ENCODE results near the gene DOCK9. TPM values are rescaled to one million over a fixed set of nuclear protein-coding genes. Genes with fewer than 3 reads are reported as not detected.

The DOCK9 gene
- total RNA-seq, 4 donors from 2014 or later, result 127 to 191 (median 154) TPM

DNA sequence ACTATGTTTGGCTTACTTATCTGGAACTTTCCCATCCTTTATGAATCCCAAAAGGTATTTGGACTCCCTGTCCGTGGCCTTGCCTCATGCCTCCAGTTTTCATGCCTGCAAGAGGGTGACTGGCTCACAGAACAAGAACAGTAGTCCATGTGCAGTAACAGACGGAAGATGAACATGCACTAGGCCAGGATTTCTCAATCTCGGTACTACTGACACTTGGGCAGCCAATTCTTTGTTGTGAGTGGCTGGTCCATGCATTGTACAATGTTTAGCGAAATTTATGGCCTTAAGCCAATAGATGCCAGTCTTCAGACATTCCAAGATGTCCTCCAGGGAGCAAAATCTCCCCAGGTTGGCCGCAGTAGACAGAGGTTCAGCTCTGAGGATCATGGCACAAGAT lies 61.9 kb downstream of the DOCK9 start:
- Histone ChIP-seq H3K4me3 (no peak overlapping the region), H3K27me3 (no peaks in the 10 kb centered on the region), H3K36me3 (peaks cover 0 to 43% (median 23%) of the 10 kb centered on the region in 4 donors), H3K4me1 (peaks cover 22 to 34% (median 27%) of the 10 kb centered on the region in 4 donors), H3K9me3 (no peaks in the 10 kb centered on the region), H3K27ac (replicated peaks in 1 of 4) (no peak overlapping the region)
- DNase-seq (ENCODE audit: extremely low spot score), result no peak
- TF ChIP-seq, protein P1, sequence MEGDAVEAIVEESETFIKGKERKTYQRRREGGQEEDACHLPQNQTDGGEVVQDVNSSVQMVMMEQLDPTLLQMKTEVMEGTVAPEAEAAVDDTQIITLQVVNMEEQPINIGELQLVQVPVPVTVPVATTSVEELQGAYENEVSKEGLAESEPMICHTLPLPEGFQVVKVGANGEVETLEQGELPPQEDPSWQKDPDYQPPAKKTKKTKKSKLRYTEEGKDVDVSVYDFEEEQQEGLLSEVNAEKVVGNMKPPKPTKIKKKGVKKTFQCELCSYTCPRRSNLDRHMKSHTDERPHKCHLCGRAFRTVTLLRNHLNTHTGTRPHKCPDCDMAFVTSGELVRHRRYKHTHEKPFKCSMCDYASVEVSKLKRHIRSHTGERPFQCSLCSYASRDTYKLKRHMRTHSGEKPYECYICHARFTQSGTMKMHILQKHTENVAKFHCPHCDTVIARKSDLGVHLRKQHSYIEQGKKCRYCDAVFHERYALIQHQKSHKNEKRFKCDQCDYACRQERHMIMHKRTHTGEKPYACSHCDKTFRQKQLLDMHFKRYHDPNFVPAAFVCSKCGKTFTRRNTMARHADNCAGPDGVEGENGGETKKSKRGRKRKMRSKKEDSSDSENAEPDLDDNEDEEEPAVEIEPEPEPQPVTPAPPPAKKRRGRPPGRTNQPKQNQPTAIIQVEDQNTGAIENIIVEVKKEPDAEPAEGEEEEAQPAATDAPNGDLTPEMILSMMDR (IDR thresholded peaks at IDR 0.05), result no peak
- no peak for TF ChIP-seq POLR2AphosphoS5 (IDR thresholded peaks at IDR 0.05)
- TF ChIP-seq POLR2A (IDR thresholded peaks at IDR 0.05; ENCODE audit: low read depth), result no peak
- no peak for TF ChIP-seq EP300 (IDR thresholded peaks at IDR 0.05)
- intact Hi-C loops (cut with DNase I), result no loop called here
- WGBS, result 79% methylated on average over 4 of the region's 5 CpGs

DNA sequence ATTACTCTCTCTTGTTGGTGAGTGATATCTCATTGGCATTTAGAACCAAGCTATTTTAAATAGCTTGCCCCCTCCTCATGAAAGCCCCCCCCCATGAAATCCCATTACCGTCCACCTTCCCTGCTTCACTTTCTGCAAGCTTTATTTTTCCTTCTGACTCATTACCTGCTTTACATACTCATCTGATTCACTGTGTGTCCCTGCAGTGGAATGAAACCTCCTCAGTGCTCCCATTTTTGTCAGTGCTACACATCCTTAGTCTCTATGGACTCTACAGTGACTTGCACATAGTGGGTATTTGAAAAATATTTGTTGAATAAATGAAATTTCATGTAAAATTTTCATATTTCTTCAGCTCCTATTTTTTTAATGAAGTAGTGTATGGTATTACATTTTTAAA lies 62.3 kb downstream of the DOCK9 start:
- Histone ChIP-seq H3K9me3 (no peaks in the 10 kb centered on the region), H3K4me1 (peaks cover 22 to 38% (median 27%) of the 10 kb centered on the region in 4 donors), H3K4me3 (no peak overlapping the region), H3K27me3 (no peaks in the 10 kb centered on the region), H3K27ac (replicated peaks in 1 of 4) (no peak overlapping the region), H3K36me3 (peaks cover 0 to 41% (median 21%) of the 10 kb centered on the region in 4 donors)
- WGBS, result 85% methylated on average over 1 of the region's 1 CpG
- TF ChIP-seq EP300 (IDR thresholded peaks at IDR 0.05), result no peak
- no peak for TF ChIP-seq POLR2A (IDR thresholded peaks at IDR 0.05; ENCODE audit: low read depth)
- TF ChIP-seq POLR2AphosphoS5 (IDR thresholded peaks at IDR 0.05), result no peak
- TF ChIP-seq, protein P1 (IDR thresholded peaks at IDR 0.05), result no peak
- no peak for DNase-seq (ENCODE audit: extremely low spot score)
- intact Hi-C loops (cut with DNase I), result no loop called here

DNA sequence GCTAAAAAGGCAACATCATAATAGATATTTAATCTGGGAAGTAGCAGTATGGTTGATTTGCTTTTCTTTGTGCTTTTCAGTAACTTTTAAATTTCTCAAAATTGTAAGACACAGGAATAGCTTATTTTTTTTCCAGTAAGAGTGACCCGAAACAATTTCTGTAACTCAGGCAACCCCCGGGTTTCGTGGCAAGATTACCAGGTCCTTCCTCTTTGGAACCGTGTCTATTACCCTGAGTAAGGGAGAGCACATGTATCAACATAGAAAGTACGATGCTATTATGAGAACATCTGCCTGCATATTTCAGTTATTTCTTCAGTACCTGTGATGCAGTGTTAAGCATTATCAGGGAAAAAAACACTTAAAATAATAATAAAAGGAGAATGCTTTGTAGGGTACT lies 64.1 kb downstream of the DOCK9 start:
- intact Hi-C loops (cut with DNase I), result no loop called here
- peaks cover 19 to 38% (median 23%) of the 10 kb centered on the region in 4 donors for H3K4me1 ChIP-seq
- no peaks in the 10 kb centered on the region for H3K27me3 ChIP-seq
- no peak for DNase-seq (ENCODE audit: extremely low spot score)
- WGBS, result 62% methylated on average over 5 of the region's 5 CpGs
- H3K27ac ChIP-seq (replicated peaks in 1 of 4), result peak overlapping the region in 1 of 4 donors; percentile 5
- H3K9me3 ChIP-seq, result no peaks in the 10 kb centered on the region
- TF ChIP-seq, protein P1 (IDR thresholded peaks at IDR 0.05), result no peak
- no peak overlapping the region for H3K4me3 ChIP-seq
- peaks cover 0 to 23% (median 14%) of the 10 kb centered on the region in 4 donors for H3K36me3 ChIP-seq

DNA sequence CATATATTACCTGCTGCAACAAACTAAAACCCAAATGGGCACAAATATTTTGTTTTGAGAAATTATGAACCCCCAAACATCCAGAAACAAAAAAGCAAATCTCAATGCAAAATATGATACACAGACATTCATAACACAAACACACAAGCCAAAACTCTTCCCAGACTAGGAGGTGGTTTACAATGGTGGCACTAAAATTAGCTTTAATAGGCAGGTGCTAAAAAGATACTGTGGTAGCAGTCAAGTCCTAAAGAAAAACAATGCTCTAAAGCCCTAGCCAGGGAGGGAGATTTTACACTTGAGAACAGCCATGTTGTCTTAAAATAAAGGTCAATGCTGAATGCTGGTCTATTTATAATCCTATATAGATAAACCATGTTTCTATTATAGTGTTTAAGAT lies 65.0 kb downstream of the DOCK9 start:
- H3K27me3 ChIP-seq, result no peaks in the 10 kb centered on the region
- no peaks in the 10 kb centered on the region for H3K9me3 ChIP-seq
- peaks cover 0 to 21% (median 13%) of the 10 kb centered on the region in 4 donors for H3K36me3 ChIP-seq
- no peak overlapping the region for H3K27ac ChIP-seq (replicated peaks in 1 of 4)
- TF ChIP-seq, protein P1 (IDR thresholded peaks at IDR 0.05), result no peak
- TF ChIP-seq POLR2AphosphoS5 (IDR thresholded peaks at IDR 0.05), result no peak
- TF ChIP-seq EP300 (IDR thresholded peaks at IDR 0.05), result no peak
- no peak for TF ChIP-seq POLR2A (IDR thresholded peaks at IDR 0.05; ENCODE audit: low read depth)
- DNase-seq (ENCODE audit: extremely low spot score), result no peak
- peaks cover 19 to 38% (median 21%) of the 10 kb centered on the region in 4 donors for H3K4me1 ChIP-seq
- no peak overlapping the region for H3K4me3 ChIP-seq
- intact Hi-C loops (cut with DNase I), result no loop called here

DNA sequence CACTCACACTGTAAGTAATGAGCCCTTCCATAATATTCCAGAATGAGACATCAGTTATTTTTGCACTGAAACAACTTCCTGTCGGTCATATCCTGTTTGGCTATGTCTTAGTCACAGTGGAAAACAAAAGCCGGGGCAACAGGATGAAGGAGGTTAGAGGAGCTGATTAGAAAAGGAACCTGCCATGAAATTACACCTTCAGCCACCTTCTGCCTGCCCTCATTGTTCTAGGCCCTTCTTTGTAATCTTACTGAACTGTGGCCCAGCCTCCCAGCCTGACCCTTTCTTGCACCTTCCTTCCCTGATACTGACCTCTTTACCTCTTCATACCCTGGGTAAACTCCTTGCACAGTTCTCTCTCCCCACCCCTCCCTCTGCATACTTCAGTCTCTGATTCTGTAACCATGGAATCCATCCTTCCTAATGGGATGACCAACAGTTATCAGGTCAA lies 67.3 kb downstream of the DOCK9 start:
- Histone ChIP-seq H3K4me1 (peaks cover 10 to 22% (median 14%) of the 10 kb centered on the region in 4 donors), H3K27me3 (no peaks in the 10 kb centered on the region), H3K36me3 (peaks cover 0 to 34% (median 19%) of the 10 kb centered on the region in 4 donors), H3K27ac (replicated peaks in 1 of 4) (peak overlapping the region in 3 of 4 donors; percentile 8 to 42 (median 37)), H3K9me3 (no peaks in the 10 kb centered on the region), H3K4me3 (no peak overlapping the region)
- intact Hi-C loops (cut with DNase I), result no loop called here
- 42% methylated on average over 2 of the region's 2 CpGs for WGBS
- no peak for DNase-seq (ENCODE audit: extremely low spot score)
- no peak for TF ChIP-seq EP300 (IDR thresholded peaks at IDR 0.05)
- peak; percentile 52 to 53 for TF ChIP-seq POLR2AphosphoS5 (IDR thresholded peaks at IDR 0.05)

Data from esophagus muscularis mucosa (tissue), 4 donors.